SK-N-DZ (cell line): ENCODE measurements around the gene RPS15.
"Not testable (repeated sequence)": the region's sequence is repeated elsewhere in the genome, so short reads cannot be mapped to it uniquely, and the experiment has no call there.

Experiments used
- DNase-seq: peaks from one replicate; pipeline ENCODE4 v3.0.0-alpha.2; 2015; ENCODE audit warnings: low spot score

The RPS15 gene

GRCh38 chr19:1467490-1468273, 29.5 kb downstream of the RPS15 start:
- no peak for DNase-seq

GRCh38 chr19:1468274-1468820, 30.2 kb downstream of the RPS15 start:
- DNase-seq, result no peak

- no peak for DNase-seq
Observed at GRCh38 chr19:1468821-1469254, 30.6 kb downstream of the RPS15 start.

GRCh38 chr19:1469255-1470054, 31.3 kb downstream of the RPS15 start:
- no peak for DNase-seq

- DNase-seq, result no peak
Observed at GRCh38 chr19:1470055-1470304, 31.8 kb downstream of the RPS15 start.

GRCh38 chr19:1470305-1471009, 32.3 kb downstream of the RPS15 start:
- peak; percentile 57 for DNase-seq

GRCh38 chr19:1471010-1471514, 32.9 kb downstream of the RPS15 start:
- peak; percentile 70 for DNase-seq

GRCh38 chr19:1471515-1472160, 33.4 kb downstream of the RPS15 start:
- no peak for DNase-seq

- DNase-seq, result no peak
Observed at GRCh38 chr19:1472231-1473084, 34.3 kb downstream of the RPS15 start.

GRCh38 chr19:1473085-1473851, 35.1 kb downstream of the RPS15 start:
- no peak for DNase-seq

- no peak for DNase-seq
Observed at GRCh38 chr19:1474011-1474764, 36.0 kb downstream of the RPS15 start.

- no peak for DNase-seq
Observed at GRCh38 chr19:1474765-1475351, 36.7 kb downstream of the RPS15 start.

GRCh38 chr19:1475751-1476437, 37.7 kb downstream of the RPS15 start:
- no peak for DNase-seq

GRCh38 chr19:1477056-1477455, 38.9 kb downstream of the RPS15 start:
- DNase-seq, result not testable (repeated sequence)

GRCh38 chr19:1478934-1479707, 40.9 kb downstream of the RPS15 start, which contains the start of gene C19orf25:
C19orf25 (minus strand) TSS chr19:1479215; CDS start chr19:1478903, 312 bp downstream.
- DNase-seq, result peak; percentile 95

- no peak for DNase-seq
Observed at GRCh38 chr19:1481224-1481892, 43.2 kb downstream of the RPS15 start.
